Measurements from ENCODE around the gene YTHDC1.
"Not testable (repeated sequence)": the region's sequence is repeated elsewhere in the genome, so short reads cannot be mapped to it uniquely, and the experiment has no call there.

Gene YTHDC1

GRCh38 chr4:68310651-68311247, 39.1 kb downstream of the YTHDC1 start:
- TF ChIP-seq POLR2AphosphoS5 (IDR thresholded peaks at IDR 0.05; ENCODE audit: low read depth, low read length) (peak; percentile 52; the same call in 1 of the 2 replicates), POU2F2 (IDR thresholded peaks at IDR 0.05; ENCODE audit: low read depth, low read length) (no peak), PAX5 (IDR thresholded peaks at IDR 0.05; ENCODE audit: insufficient read depth, low read length, severe bottlenecking) (no peak)
- DNase-seq (ENCODE audit: insufficient read length, low spot score) (no peak), FAIRE-seq (no peak)

GRCh38 chr4:68304731-68305130, 45.2 kb downstream of the YTHDC1 start:
- DNase-seq (ENCODE audit: insufficient read length, low spot score) (no peak), FAIRE-seq (no peak)
- TF ChIP-seq PAX5 (IDR thresholded peaks at IDR 0.05; ENCODE audit: insufficient read depth, low read length, severe bottlenecking): no peak
- no peak for TF ChIP-seq POU2F2 (IDR thresholded peaks at IDR 0.05; ENCODE audit: low read depth, low read length)
- TF ChIP-seq SPI1 (IDR thresholded peaks at IDR 0.05; ENCODE audit: low read depth, low read length): no peak
- TF ChIP-seq POLR2AphosphoS5 (IDR thresholded peaks at IDR 0.05; ENCODE audit: low read depth, low read length): no peak

- DNase-seq (ENCODE audit: insufficient read length, low spot score) (no peak), FAIRE-seq (no peak)
- no peak for TF ChIP-seq POU2F2 (IDR thresholded peaks at IDR 0.05; ENCODE audit: low read depth, low read length)
- TF ChIP-seq SPI1 (IDR thresholded peaks at IDR 0.05; ENCODE audit: low read depth, low read length): no peak
- TF ChIP-seq PAX5 (IDR thresholded peaks at IDR 0.05; ENCODE audit: insufficient read depth, low read length, severe bottlenecking): no peak
- TF ChIP-seq POLR2AphosphoS5 (IDR thresholded peaks at IDR 0.05; ENCODE audit: low read depth, low read length): no peak
- TF ChIP-seq POLR2A (IDR thresholded peaks at IDR 0.05; ENCODE audit: low read depth, low read length): no peak
Observed at GRCh38 chr4:68299492-68300457, 50.1 kb downstream of the YTHDC1 start.

- DNase-seq (ENCODE audit: insufficient read length, low spot score) (no peak), FAIRE-seq (no peak)
- TF ChIP-seq POLR2AphosphoS5 (IDR thresholded peaks at IDR 0.05; ENCODE audit: low read depth, low read length) (no peak), POLR2A (IDR thresholded peaks at IDR 0.05; ENCODE audit: low read depth, low read length) (no peak), SPI1 (IDR thresholded peaks at IDR 0.05; ENCODE audit: low read depth, low read length) (no peak), POU2F2 (IDR thresholded peaks at IDR 0.05; ENCODE audit: low read depth, low read length) (no peak), PAX5 (IDR thresholded peaks at IDR 0.05; ENCODE audit: insufficient read depth, low read length, severe bottlenecking) (no peak), TAF1 (IDR thresholded peaks at IDR 0.05; ENCODE audit: low read depth, low read length) (no peak)
Observed at GRCh38 chr4:68297137-68297536, 52.8 kb downstream of the YTHDC1 start.

GRCh38 chr4:68291256-68291655, 58.6 kb downstream of the YTHDC1 start:
- DNase-seq (ENCODE audit: insufficient read length, low spot score): no peak
- FAIRE-seq: no peak
- TF ChIP-seq TAF1 (IDR thresholded peaks at IDR 0.05; ENCODE audit: low read depth, low read length) (no peak), POU2F2 (IDR thresholded peaks at IDR 0.05; ENCODE audit: low read depth, low read length) (no peak), POLR2AphosphoS5 (IDR thresholded peaks at IDR 0.05; ENCODE audit: low read depth, low read length) (no peak), POLR2A (IDR thresholded peaks at IDR 0.05; ENCODE audit: low read depth, low read length) (no peak), PAX5 (IDR thresholded peaks at IDR 0.05; ENCODE audit: insufficient read depth, low read length, severe bottlenecking) (no peak), SPI1 (IDR thresholded peaks at IDR 0.05; ENCODE audit: low read depth, low read length) (no peak)

GRCh38 chr4:68288393-68288740, 61.5 kb downstream of the YTHDC1 start:
- DNase-seq (ENCODE audit: insufficient read length, low spot score) (no peak), FAIRE-seq (no peak)
- TF ChIP-seq PAX5 (IDR thresholded peaks at IDR 0.05; ENCODE audit: insufficient read depth, low read length, severe bottlenecking) (no peak), POLR2A (IDR thresholded peaks at IDR 0.05; ENCODE audit: low read depth, low read length) (no peak), TAF1 (IDR thresholded peaks at IDR 0.05; ENCODE audit: low read depth, low read length) (no peak), POU2F2 (IDR thresholded peaks at IDR 0.05; ENCODE audit: low read depth, low read length) (no peak), SPI1 (IDR thresholded peaks at IDR 0.05; ENCODE audit: low read depth, low read length) (no peak), POLR2AphosphoS5 (IDR thresholded peaks at IDR 0.05; ENCODE audit: low read depth, low read length) (no peak)

- FAIRE-seq (no peak), DNase-seq (ENCODE audit: insufficient read length, low spot score) (no peak)
- no peak for TF ChIP-seq SPI1 (IDR thresholded peaks at IDR 0.05; ENCODE audit: low read depth, low read length)
- no peak for TF ChIP-seq PAX5 (IDR thresholded peaks at IDR 0.05; ENCODE audit: insufficient read depth, low read length, severe bottlenecking)
Observed at GRCh38 chr4:68287704-68288392, 62.0 kb downstream of the YTHDC1 start.

- DNase-seq (ENCODE audit: insufficient read length, low spot score): no peak
- TF ChIP-seq POU2F2 (IDR thresholded peaks at IDR 0.05; ENCODE audit: low read depth, low read length) (no peak), PAX5 (IDR thresholded peaks at IDR 0.05; ENCODE audit: insufficient read depth, low read length, severe bottlenecking) (no peak), SPI1 (IDR thresholded peaks at IDR 0.05; ENCODE audit: low read depth, low read length) (no peak), TAF1 (IDR thresholded peaks at IDR 0.05; ENCODE audit: low read depth, low read length) (no peak), POLR2AphosphoS5 (IDR thresholded peaks at IDR 0.05; ENCODE audit: low read depth, low read length) (no peak), POLR2A (IDR thresholded peaks at IDR 0.05; ENCODE audit: low read depth, low read length) (no peak)
- FAIRE-seq: no peak
Observed at GRCh38 chr4:68283714-68284113, 66.2 kb downstream of the YTHDC1 start.

- DNase-seq (ENCODE audit: insufficient read length, low spot score) (no peak), FAIRE-seq (no peak)
- no peak for TF ChIP-seq TAF1 (IDR thresholded peaks at IDR 0.05; ENCODE audit: low read depth, low read length)
- TF ChIP-seq POLR2A (IDR thresholded peaks at IDR 0.05; ENCODE audit: low read depth, low read length): no peak
- TF ChIP-seq PAX5 (IDR thresholded peaks at IDR 0.05; ENCODE audit: insufficient read depth, low read length, severe bottlenecking): no peak
- no peak for TF ChIP-seq POU2F2 (IDR thresholded peaks at IDR 0.05; ENCODE audit: low read depth, low read length)
- TF ChIP-seq POLR2AphosphoS5 (IDR thresholded peaks at IDR 0.05; ENCODE audit: low read depth, low read length): no peak
- no peak for TF ChIP-seq SPI1 (IDR thresholded peaks at IDR 0.05; ENCODE audit: low read depth, low read length)
Observed at GRCh38 chr4:68283095-68283494, 66.8 kb downstream of the YTHDC1 start.

GRCh38 chr4:68281796-68282740, 67.8 kb downstream of the YTHDC1 start:
- not testable (repeated sequence) for FAIRE-seq; DNase-seq (ENCODE audit: insufficient read length, low spot score)
